ENCODE measurements around the gene RPS18. TPM values are rescaled to one million over a fixed set of nuclear protein-coding genes. Genes with fewer than 3 reads are reported as not detected.
A peak's percentile ranks its signal among the peaks of the same experiment; 100 is the strongest.

The RPS18 gene
- total and polyA plus RNA-seq, 10 of the 15 experiments (the other 5 are each of a cell fraction or from before 2014, with no cell fraction given): 4,228 to 20,828 (median 7,406) TPM

DNA sequence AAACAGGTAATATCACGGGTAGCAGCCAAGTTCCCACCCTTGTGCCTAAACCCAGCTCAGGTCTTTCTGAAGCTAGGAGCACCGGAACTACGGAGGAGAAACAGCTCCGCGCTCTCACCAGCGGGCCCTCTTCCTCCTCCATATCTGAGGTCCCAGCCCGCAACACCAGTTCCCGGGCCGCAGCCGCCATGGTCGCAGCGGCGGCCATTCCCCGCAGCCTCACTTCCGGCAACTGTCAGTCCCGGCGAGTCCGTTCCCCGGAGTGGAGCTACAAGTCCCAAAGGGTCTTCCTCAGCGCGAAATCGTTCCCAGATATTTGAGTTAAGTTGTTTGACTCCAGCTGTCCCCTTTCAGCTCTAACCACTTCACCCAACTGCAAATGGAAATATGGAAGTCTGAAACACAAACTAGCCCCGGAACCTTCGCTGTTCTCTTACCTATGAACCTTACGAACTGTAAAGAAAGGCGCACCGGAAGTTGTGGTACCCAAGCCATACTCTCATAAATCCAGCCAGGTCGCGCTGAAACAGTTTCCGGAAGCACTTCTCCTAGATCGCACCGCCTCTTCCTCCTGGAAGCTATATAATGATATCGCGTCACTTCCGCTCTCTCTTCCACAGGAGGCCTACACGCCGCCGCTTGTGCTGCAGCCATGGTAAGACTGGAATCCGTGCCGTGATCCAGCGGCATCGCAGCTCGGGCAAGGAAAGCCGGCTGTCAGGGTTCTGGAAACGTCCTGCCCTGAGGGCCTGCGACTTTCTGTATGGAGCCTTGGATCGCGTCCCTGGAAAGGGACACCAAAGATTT, at the start of gene RPS18, which contains the start of gene VPS52 (continued):
- TF ChIP-seq SIX5 (IDR thresholded peaks at IDR 0.05; ENCODE audit: low read depth, low read length, severe bottlenecking) (peak; percentile 57), SMAD1 (IDR thresholded peaks at IDR 0.05; ENCODE audit: low read depth, partially characterized antibody) (peak; percentile 90), CHD4 (IDR thresholded peaks at IDR 0.05) (no peak), ZNF207 (IDR thresholded peaks at IDR 0.05; ENCODE audit: borderline replicate concordance) (no peak), TCF12 (IDR thresholded peaks at IDR 0.05; ENCODE audit: low read depth, low read length) (peak; percentile 82; the same call in 1 of the 2 replicates), RAD51 (IDR thresholded peaks at IDR 0.05) (peak; percentile 47; the same call in 1 of the 2 replicates), ZNF622 (IDR thresholded peaks at IDR 0.05) (no peak), NR2F1 (conservative IDR thresholded peaks at IDR 0.05) (peak; percentile 62; the same call in 1 of the 2 replicates), ZSCAN29 (IDR thresholded peaks at IDR 0.05) (no peak; the same call in 1 of the 2 replicates), CHD2 (IDR thresholded peaks at IDR 0.05; ENCODE audit: borderline replicate concordance, low read depth, low read length) (0 out of 2 replicates have a peak, but pooled peaks have one; percentile 11), CREM (IDR thresholded peaks at IDR 0.05; ENCODE audit: low read depth) (peak; percentile 97), JUND (IDR thresholded peaks at IDR 0.05; ENCODE audit: low read depth, low read length) (no peak), PAX5 (IDR thresholded peaks at IDR 0.05; ENCODE audit: borderline replicate concordance, low read depth, low read length) (no peak)
- TF ChIP-seq, protein P1, sequence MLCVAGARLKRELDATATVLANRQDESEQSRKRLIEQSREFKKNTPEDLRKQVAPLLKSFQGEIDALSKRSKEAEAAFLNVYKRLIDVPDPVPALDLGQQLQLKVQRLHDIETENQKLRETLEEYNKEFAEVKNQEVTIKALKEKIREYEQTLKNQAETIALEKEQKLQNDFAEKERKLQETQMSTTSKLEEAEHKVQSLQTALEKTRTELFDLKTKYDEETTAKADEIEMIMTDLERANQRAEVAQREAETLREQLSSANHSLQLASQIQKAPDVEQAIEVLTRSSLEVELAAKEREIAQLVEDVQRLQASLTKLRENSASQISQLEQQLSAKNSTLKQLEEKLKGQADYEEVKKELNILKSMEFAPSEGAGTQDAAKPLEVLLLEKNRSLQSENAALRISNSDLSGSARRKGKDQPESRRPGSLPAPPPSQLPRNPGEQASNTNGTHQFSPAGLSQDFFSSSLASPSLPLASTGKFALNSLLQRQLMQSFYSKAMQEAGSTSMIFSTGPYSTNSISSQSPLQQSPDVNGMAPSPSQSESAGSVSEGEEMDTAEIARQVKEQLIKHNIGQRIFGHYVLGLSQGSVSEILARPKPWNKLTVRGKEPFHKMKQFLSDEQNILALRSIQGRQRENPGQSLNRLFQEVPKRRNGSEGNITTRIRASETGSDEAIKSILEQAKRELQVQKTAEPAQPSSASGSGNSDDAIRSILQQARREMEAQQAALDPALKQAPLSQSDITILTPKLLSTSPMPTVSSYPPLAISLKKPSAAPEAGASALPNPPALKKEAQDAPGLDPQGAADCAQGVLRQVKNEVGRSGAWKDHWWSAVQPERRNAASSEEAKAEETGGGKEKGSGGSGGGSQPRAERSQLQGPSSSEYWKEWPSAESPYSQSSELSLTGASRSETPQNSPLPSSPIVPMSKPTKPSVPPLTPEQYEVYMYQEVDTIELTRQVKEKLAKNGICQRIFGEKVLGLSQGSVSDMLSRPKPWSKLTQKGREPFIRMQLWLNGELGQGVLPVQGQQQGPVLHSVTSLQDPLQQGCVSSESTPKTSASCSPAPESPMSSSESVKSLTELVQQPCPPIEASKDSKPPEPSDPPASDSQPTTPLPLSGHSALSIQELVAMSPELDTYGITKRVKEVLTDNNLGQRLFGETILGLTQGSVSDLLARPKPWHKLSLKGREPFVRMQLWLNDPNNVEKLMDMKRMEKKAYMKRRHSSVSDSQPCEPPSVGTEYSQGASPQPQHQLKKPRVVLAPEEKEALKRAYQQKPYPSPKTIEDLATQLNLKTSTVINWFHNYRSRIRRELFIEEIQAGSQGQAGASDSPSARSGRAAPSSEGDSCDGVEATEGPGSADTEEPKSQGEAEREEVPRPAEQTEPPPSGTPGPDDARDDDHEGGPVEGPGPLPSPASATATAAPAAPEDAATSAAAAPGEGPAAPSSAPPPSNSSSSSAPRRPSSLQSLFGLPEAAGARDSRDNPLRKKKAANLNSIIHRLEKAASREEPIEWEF (IDR thresholded peaks at IDR 0.05; ENCODE audit: insufficient replicate concordance, low read depth, low read length): no peak
- TF ChIP-seq, protein P2, sequence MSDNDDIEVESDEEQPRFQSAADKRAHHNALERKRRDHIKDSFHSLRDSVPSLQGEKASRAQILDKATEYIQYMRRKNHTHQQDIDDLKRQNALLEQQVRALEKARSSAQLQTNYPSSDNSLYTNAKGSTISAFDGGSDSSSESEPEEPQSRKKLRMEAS (IDR thresholded peaks at IDR 0.05; ENCODE audit: low read depth, low read length): peak; percentile 96
- TF ChIP-seq, protein P3, sequence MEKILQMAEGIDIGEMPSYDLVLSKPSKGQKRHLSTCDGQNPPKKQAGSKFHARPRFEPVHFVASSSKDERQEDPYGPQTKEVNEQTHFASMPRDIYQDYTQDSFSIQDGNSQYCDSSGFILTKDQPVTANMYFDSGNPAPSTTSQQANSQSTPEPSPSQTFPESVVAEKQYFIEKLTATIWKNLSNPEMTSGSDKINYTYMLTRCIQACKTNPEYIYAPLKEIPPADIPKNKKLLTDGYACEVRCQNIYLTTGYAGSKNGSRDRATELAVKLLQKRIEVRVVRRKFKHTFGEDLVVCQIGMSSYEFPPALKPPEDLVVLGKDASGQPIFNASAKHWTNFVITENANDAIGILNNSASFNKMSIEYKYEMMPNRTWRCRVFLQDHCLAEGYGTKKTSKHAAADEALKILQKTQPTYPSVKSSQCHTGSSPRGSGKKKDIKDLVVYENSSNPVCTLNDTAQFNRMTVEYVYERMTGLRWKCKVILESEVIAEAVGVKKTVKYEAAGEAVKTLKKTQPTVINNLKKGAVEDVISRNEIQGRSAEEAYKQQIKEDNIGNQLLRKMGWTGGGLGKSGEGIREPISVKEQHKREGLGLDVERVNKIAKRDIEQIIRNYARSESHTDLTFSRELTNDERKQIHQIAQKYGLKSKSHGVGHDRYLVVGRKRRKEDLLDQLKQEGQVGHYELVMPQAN (conservative IDR thresholded peaks at IDR 0.05): peak; percentile 83
- TF ChIP-seq, protein P4, sequence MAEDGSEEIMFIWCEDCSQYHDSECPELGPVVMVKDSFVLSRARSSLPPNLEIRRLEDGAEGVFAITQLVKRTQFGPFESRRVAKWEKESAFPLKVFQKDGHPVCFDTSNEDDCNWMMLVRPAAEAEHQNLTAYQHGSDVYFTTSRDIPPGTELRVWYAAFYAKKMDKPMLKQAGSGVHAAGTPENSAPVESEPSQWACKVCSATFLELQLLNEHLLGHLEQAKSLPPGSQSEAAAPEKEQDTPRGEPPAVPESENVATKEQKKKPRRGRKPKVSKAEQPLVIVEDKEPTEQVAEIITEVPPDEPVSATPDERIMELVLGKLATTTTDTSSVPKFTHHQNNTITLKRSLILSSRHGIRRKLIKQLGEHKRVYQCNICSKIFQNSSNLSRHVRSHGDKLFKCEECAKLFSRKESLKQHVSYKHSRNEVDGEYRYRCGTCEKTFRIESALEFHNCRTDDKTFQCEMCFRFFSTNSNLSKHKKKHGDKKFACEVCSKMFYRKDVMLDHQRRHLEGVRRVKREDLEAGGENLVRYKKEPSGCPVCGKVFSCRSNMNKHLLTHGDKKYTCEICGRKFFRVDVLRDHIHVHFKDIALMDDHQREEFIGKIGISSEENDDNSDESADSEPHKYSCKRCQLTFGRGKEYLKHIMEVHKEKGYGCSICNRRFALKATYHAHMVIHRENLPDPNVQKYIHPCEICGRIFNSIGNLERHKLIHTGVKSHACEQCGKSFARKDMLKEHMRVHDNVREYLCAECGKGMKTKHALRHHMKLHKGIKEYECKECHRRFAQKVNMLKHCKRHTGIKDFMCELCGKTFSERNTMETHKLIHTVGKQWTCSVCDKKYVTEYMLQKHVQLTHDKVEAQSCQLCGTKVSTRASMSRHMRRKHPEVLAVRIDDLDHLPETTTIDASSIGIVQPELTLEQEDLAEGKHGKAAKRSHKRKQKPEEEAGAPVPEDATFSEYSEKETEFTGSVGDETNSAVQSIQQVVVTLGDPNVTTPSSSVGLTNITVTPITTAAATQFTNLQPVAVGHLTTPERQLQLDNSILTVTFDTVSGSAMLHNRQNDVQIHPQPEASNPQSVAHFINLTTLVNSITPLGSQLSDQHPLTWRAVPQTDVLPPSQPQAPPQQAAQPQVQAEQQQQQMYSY (CRISPR knock-in tag; IDR thresholded peaks at IDR 0.05): 0 out of 2 replicates have a peak, but pooled peaks have one; percentile 39
